ENCODE data around the gene PRCC.

DNA sequence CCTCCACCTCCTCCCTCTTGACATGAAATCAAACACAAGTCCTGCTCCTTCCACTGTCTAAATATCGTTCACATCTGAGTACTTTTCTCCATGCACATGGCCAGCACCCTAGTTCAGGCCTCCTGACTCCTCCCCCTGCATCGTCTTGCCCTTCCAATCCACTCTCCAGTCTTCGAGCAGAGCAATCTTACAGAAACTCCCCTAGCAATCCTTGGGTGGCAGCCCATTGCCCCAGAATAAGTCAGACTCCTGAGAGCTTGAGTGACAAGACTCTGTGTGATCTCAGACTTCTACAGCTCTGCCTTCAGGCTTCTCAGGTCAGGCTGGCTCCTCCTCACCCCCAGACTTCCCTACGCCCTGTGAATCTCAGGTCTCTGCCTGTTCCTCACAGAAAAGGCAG is 43.8 kb downstream of the PRCC start:
- no peak for TF ChIP-seq CTCF (IDR thresholded peaks at IDR 0.05)
- TF ChIP-seq POLR2A (IDR thresholded peaks at IDR 0.05): no peak
